Osteoblast (primary cell): Measurements from ENCODE around the gene FBXW10. TPM values are rescaled to one million over a fixed set of nuclear protein-coding genes. Genes with fewer than 3 reads are reported as not detected.
"Not testable (repeated sequence)": the region's sequence is repeated elsewhere in the genome, so short reads cannot be mapped to it uniquely, and the experiment has no call there.

Source experiments
- DNase-seq: peaks from one replicate; pipeline ENCODE4 v3.0.0; 2011; ENCODE audit warnings: low spot score, mixed read lengths; ENCODE audit not compliant: insufficient read length; ENCODE audit errors: missing footprints
- H2AFZ ChIP-seq: 2 replicates; pipeline ENCODE4 v1.6.0; 2011; ENCODE audit warnings: mild to moderate bottlenecking, low read length
- H3K27ac ChIP-seq: 2 replicates; pipeline ENCODE4 v1.5.1; 2011; ENCODE audit warnings: mild to moderate bottlenecking, low read depth, low read length, moderate library complexity
- H3K27me3 ChIP-seq: 2 replicates; pipeline ENCODE4 v1.6.0; 2012; ENCODE audit warnings: mild to moderate bottlenecking, control low read depth, inconsistent platforms, low read length, moderate library complexity; ENCODE audit not compliant: insufficient read depth
- H3K36me3 ChIP-seq: 2 replicates; pipeline ENCODE4 v1.5.1; 2011; ENCODE audit warnings: mild to moderate bottlenecking, low read length, control low read depth, moderate library complexity; ENCODE audit not compliant: insufficient read depth
- H3K4me1 ChIP-seq: 2 replicates; pipeline ENCODE4 v1.5.1; 2011; ENCODE audit warnings: mild to moderate bottlenecking, low read length, control low read depth, moderate library complexity; ENCODE audit not compliant: insufficient read depth
- H3K4me2 ChIP-seq: 2 replicates; pipeline ENCODE4 v1.6.0; 2011; ENCODE audit warnings: mild to moderate bottlenecking, low read length; ENCODE audit not compliant: insufficient read depth
- H3K4me3 ChIP-seq: fragments of 200-600 bp; sonication (generic); 3 replicates; pipeline ENCODE4 v1.5.1; 2012; ENCODE audit warnings: mild to moderate bottlenecking, low read length, inconsistent platforms; ENCODE audit not compliant: insufficient read depth
- H3K79me2 ChIP-seq: 2 replicates; pipeline ENCODE4 v1.6.0; 2012; ENCODE audit warnings: mild to moderate bottlenecking, low read length, control low read depth, inconsistent platforms; ENCODE audit not compliant: insufficient read depth
- H3K9me3 ChIP-seq: 2 replicates; pipeline ENCODE4 v1.5.1; 2011; ENCODE audit warnings: low read depth, low read length, control low read depth
- H4K20me1 ChIP-seq: 2 replicates; pipeline ENCODE4 v1.6.0; 2012; ENCODE audit warnings: mild to moderate bottlenecking, low read length, control low read depth; ENCODE audit not compliant: insufficient read depth
- CTCF ChIP-seq: IDR thresholded peaks from 2 replicates; pipeline ENCODE4 v1.5.1; 2011; ENCODE audit warnings: mild to moderate bottlenecking, low read depth, low read length, moderate library complexity; ENCODE audit errors: extremely low read depth
- total RNA-seq: library from RNA; depleted of rRNA; stranded (reverse); fragments of >200 nt; gene quantifications from 2 replicates; pipeline ENCODE4 v1.2.3, GENCODE V29; 2012

Gene FBXW10
- total RNA-seq, 1 donor: not detected

- H3K4me2 ChIP-seq: peak overlapping the region; percentile 43
- H3K27ac ChIP-seq, H3K4me1 ChIP-seq, DNase-seq, H2AFZ ChIP-seq, H3K9me3 ChIP-seq, H4K20me1 ChIP-seq, H3K79me2 ChIP-seq, H3K27me3 ChIP-seq, H3K4me3 ChIP-seq, H3K36me3 ChIP-seq: not testable (repeated sequence)
- TF ChIP-seq CTCF: peak; percentile 42
Measured at GRCh38 chr17:18712354-18712999, 31.4 kb upstream of the FBXW10 start.

DNA sequence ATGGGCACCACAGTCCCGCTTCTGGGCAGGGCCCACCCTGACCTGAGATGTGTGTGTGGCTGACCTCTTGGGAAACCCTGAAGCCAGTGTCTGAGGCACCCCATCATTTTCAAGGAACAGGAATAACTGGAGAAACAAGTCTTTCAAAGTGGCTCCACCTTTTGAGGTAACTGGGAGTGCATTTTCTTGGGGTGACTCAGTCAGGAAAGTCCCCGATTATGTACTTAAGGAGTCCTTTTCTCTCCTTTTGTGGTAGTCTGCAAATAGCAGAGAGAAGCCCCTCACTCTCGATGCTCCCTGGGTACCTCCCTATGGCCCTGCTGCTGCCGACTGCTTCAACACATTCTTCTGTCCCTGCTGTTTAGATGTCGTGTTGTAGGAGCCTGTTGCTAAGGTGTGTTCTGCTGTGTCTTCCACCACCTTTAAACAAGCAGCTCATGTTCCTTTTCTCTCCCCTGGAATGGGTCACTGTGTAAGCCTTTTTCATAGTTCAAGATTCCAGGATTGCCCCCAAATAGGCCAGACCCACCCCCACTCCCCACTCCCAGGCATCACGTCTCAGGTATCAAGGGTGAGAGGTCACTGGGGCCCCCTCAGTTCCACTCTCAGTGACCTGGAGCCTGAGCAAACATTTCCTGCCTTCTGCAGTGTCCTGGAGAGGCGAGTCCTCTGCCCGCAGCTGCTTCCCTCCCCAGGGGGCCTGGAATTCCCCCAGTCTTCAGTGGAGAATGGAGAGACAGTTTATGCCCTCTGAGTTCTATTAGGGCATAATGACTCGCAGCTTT lies 25.0 kb upstream of the FBXW10 start:
- not testable (repeated sequence) for H3K9me3 ChIP-seq, H3K27ac ChIP-seq, H3K27me3 ChIP-seq, H3K79me2 ChIP-seq, H3K4me2 ChIP-seq, H3K36me3 ChIP-seq, H3K4me1 ChIP-seq, DNase-seq, H4K20me1 ChIP-seq, H3K4me3 ChIP-seq, H2AFZ ChIP-seq

GRCh38 chr17:18719428-18720110 lies 24.3 kb upstream of the FBXW10 start:
- H3K27ac ChIP-seq, H3K4me1 ChIP-seq, H2AFZ ChIP-seq, H3K79me2 ChIP-seq, H3K36me3 ChIP-seq, DNase-seq, H4K20me1 ChIP-seq, H3K27me3 ChIP-seq, H3K9me3 ChIP-seq, H3K4me3 ChIP-seq, H3K4me2 ChIP-seq: not testable (repeated sequence)

- not testable (repeated sequence) for H2AFZ ChIP-seq, H4K20me1 ChIP-seq, H3K4me2 ChIP-seq, H3K27me3 ChIP-seq, H3K27ac ChIP-seq, H3K4me1 ChIP-seq, DNase-seq, H3K4me3 ChIP-seq, H3K9me3 ChIP-seq, H3K36me3 ChIP-seq, H3K79me2 ChIP-seq
Measured at GRCh38 chr17:18721775-18722547, 21.9 kb upstream of the FBXW10 start.

DNA sequence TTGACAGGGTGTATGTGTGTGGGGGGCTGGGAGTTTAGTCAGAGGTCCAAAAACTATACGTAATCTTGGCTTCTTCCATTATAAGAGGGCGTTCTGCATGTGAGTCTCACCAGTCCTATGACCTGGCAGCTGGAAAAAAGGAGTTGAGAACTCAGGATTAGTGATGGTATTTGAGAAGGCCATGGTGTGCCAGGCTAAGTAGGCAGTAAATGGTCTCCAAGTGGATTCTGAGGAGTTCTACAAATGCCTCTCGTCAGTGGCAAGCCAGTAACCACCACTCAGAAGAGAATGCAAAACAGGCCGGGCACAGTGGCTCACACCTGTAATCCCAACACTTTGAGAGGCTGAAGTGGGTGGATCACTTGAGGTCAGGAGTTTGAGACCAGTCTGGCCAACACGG lies 21.2 kb upstream of the FBXW10 start:
- H3K36me3 ChIP-seq, H3K9me3 ChIP-seq, H3K4me2 ChIP-seq, H3K79me2 ChIP-seq, H4K20me1 ChIP-seq, H2AFZ ChIP-seq, H3K4me3 ChIP-seq, H3K27me3 ChIP-seq, H3K27ac ChIP-seq, DNase-seq, H3K4me1 ChIP-seq: not testable (repeated sequence)

GRCh38 chr17:18723509-18723908 lies 20.3 kb upstream of the FBXW10 start:
- not testable (repeated sequence) for H3K4me1 ChIP-seq, H3K4me3 ChIP-seq, H3K79me2 ChIP-seq, H3K9me3 ChIP-seq, H3K27me3 ChIP-seq, H2AFZ ChIP-seq, H3K36me3 ChIP-seq, H3K4me2 ChIP-seq, H3K27ac ChIP-seq, H4K20me1 ChIP-seq, DNase-seq

DNA sequence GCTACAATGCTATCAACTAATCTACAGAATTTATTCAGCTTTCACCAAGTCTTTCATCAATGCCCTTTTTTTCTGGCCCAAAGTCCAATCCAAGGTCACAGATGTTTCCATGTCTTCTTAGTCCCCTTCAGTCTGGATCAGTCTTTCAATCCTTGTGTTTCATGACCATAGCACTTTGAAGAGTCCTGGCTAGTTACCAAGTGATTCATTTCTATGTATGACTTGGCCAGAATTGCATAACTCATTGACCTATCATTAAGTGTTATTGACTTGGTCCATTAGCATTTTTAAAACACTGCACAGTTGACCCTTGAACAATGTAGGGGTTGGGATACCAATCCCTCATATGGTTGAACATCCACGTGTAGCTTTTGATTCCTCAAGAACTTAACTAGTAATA lies 11.4 kb upstream of the FBXW10 start:
- not testable (repeated sequence) for H3K4me1 ChIP-seq, H3K4me3 ChIP-seq, H3K79me2 ChIP-seq, H3K4me2 ChIP-seq, H2AFZ ChIP-seq, H3K9me3 ChIP-seq, H3K36me3 ChIP-seq, H3K27ac ChIP-seq, H3K27me3 ChIP-seq, DNase-seq, H4K20me1 ChIP-seq
